Pancreas (tissue), 10 donors: ENCODE data around the gene TMEM245. TPM values are rescaled to one million over a fixed set of nuclear protein-coding genes. Genes with fewer than 3 reads are reported as not detected.
"Not testable (repeated sequence)": the region's sequence is repeated elsewhere in the genome, so short reads cannot be mapped to it uniquely, and the experiment has no call there.

Experiments used
- ATAC-seq, 4 donors: fragments of 200-7000 bp; cut with Tn5 transposase; one replicate each; pipeline versions ENCODE4 v1.8.0 to v1.9.1; 2020; ENCODE audit warnings: mild to moderate bottlenecking in 4 of 4, moderate library complexity in 4 of 4
- DNase-seq, 6 donors: peaks; one replicate each; pipeline ENCODE4 v3.0.0-alpha.2; 2020
- FAIRE-seq: peaks from 2 replicates; lab custom pipeline; 2012; peaks lifted over from hg19 to GRCh38; lab: Jason Lieb, UNC
- H3K27ac ChIP-seq, 4 donors: fragments of 200-600 bp; sonication (generic); 1 replicate in 3 of 4; 2 replicates in 1 of 4; pipeline versions ENCODE4 v1.5.0 to v1.8.0; 2020
- H3K27me3 ChIP-seq, 4 donors: fragments of 200-600 bp; one replicate each; pipeline ENCODE4 v1.8.0; 2021
- H3K36me3 ChIP-seq, 3 donors: fragments of 200-600 bp; sonication (generic) in 1 of 3; one replicate each; pipeline versions ENCODE4 v1.5.0 to v1.8.0; 2020 to 2021
- H3K4me1 ChIP-seq, 3 donors: fragments of 200-600 bp; one replicate each; pipeline ENCODE4 v1.8.0; 2021
- H3K4me3 ChIP-seq, 4 donors: fragments of 200-600 bp; sonication (generic) in 2 of 4; one replicate each; pipeline versions ENCODE4 v1.5.0 to v1.8.0; 2020 to 2021
- H3K9me3 ChIP-seq, 4 donors: fragments of 200-600 bp; one replicate each; pipeline ENCODE4 v1.8.0; 2021
- WGBS, 2 donors: extraction: QIAGEN DNeasy Blood & Tissue Kit; methylation state at CpG; one replicate each; pipeline ENCODE4 v1.1.7; 2013; 5-methylcytosine and 5-hydroxymethylcytosine counted together
- intact Hi-C, 3 donors: fragments of 100-400 bp; cut with DNase I; formaldehyde crosslinking; loops; one replicate each; pipeline versions ENCODE4 v1.11.1 to v1.14.2; 2022
- polyA plus RNA-seq, 2 donors: library from polyadenylated mRNA; stranded (reverse); fragments of 200-250 nt; gene quantifications; one replicate each; pipeline ENCODE4 v1.2.3, GENCODE V29; 2013
- total RNA-seq, 6 donors: library from RNA; stranded (reverse); fragmentation: NEBNext Ultra II Directional in 4 of 6; extraction: Animal tissue kit (Norgen Biotek cat#: 25700) in 4 of 6; gene quantifications; one replicate each; pipeline versions ENCODE4 v1.2.1 to v1.2.4, GENCODE V29; 2021 to 2023
- TF ChIP-seq, protein P1 (sequence below), 4 donors: fragments of 200-600 bp; sonication (generic) in 3 of 4; IDR thresholded peaks; one replicate each; pipeline versions ENCODE4 v1.5.0 to v1.8.0; 2021; ENCODE audit warnings: antibody characterized with exemption in 4 of 4
- donor health status: healthy with polysubstance abuse.
- donor health status: DM: no; HTN: no; CAD: no; lungs with moderate emphysema.
- donor health status: DM: no; HTN: no; CAD: no.
- donor health status: control.
- donor health status: control.
- donor health status: Bipolar disorder and iron deficiency.
- donor health status: DM: yes; HTN: yes; CAD: no.
- donor health status: DM: no; HTN: no; CAD: no.
- donor health status: DM: no; HTN: no; CAD: no.
- donor health status: DM: yes; HTN: yes; CAD: no.

The TMEM245 gene
- total and polyA plus RNA-seq, 8 donors, result 4.9 to 34.1 (median 22.4) TPM

DNA sequence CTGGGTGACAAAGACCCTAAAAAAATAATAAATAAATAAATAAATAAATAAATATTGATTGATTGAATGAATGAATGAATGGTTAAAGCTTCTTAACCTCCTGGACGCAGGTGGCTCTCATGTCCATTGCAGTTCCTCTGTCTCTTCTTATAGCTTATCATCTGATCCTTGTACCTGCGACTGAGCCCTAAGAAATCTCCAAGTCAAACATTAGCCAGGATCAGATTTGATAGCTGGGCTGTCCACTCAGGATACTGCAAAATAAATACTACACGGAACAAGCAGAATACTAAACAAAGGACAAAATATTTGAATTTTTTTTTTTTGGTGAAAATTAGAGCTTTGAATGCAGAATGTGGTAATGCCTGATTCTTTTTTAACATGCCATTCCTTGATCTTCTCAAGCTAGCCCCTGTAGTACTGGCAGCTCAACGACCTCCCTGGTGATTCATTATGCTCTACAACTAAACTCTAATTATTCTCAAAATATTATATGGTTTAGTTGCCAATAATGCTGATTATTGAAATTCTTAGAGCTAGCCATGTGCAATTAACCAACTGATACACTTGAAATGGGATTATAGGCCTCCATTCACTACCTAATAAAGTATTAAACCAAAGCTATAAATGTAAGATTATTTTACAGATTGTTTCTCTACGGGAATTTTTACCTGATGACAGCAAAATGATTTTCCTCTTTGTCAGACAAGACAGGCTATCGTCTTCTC lies 9.9 kb upstream of the TMEM245 start:
- ATAC-seq (peak in 1 of 4 donors; percentile 61), FAIRE-seq (no peak), DNase-seq (no peak)
- TF ChIP-seq, protein P1, sequence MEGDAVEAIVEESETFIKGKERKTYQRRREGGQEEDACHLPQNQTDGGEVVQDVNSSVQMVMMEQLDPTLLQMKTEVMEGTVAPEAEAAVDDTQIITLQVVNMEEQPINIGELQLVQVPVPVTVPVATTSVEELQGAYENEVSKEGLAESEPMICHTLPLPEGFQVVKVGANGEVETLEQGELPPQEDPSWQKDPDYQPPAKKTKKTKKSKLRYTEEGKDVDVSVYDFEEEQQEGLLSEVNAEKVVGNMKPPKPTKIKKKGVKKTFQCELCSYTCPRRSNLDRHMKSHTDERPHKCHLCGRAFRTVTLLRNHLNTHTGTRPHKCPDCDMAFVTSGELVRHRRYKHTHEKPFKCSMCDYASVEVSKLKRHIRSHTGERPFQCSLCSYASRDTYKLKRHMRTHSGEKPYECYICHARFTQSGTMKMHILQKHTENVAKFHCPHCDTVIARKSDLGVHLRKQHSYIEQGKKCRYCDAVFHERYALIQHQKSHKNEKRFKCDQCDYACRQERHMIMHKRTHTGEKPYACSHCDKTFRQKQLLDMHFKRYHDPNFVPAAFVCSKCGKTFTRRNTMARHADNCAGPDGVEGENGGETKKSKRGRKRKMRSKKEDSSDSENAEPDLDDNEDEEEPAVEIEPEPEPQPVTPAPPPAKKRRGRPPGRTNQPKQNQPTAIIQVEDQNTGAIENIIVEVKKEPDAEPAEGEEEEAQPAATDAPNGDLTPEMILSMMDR (IDR thresholded peaks at IDR 0.05), result no peak
- 43 to 49% methylated on average over 6 of the region's 6 CpGs for WGBS, 2 donors
- Histone ChIP-seq H3K9me3 (no peaks in the 10 kb centered on the region), H3K27me3 (no peaks in the 10 kb centered on the region), H3K4me3 (no peak overlapping the region), H3K4me1 (no peaks in the 10 kb centered on the region), H3K36me3 (no peaks in the 10 kb centered on the region), H3K27ac (no peak overlapping the region)
- intact Hi-C loops, result no loop called here

DNA sequence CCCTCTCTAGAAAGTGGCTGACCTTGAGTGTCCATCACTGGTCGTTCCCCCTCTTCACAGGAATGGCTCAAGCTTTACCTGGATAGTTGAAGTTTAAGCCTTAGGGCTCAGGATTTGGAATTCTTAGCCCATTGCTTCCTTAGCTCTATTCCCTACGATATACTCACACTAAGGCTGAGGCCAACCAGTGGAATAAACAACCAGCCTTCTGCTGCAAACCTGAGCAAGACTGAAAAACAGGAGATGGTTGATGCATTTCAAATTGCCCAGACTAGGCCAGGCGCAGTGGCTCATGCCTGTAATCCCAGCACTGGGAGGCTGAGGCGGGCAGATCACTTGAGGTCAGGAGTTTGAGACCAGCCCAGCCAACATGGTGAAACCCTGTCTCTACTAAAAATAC lies 6.9 kb upstream of the TMEM245 start:
- H3K27ac ChIP-seq, FAIRE-seq, DNase-seq, H3K27me3 ChIP-seq, H3K9me3 ChIP-seq, H3K36me3 ChIP-seq, intact Hi-C loops, ATAC-seq, H3K4me1 ChIP-seq, H3K4me3 ChIP-seq: not testable (repeated sequence)
- 74 to 79% methylated on average over 4 of the region's 4 CpGs for WGBS, 2 donors

DNA sequence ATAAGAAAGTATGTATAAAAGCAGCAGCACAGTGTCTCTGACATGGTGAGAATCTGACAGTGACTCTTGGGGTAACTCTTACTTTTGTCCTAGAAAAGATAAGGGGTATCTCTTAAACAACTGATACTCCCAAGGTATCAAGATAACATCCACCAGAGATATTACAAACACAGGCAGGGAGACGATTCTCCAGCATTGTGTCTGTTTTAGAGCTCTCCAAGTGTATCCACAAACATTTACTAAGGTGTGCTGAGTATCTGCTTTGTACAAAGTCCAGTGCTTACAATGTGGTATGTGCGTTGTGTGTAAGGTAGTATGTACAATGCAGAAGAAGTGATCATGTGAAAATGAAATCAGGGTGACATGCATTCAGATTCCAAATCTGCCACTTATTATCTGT lies 4.4 kb upstream of the TMEM245 start:
- intact Hi-C loops, result no loop called here
- H3K9me3 ChIP-seq, result no peaks in the 10 kb centered on the region
- no peaks in the 10 kb centered on the region for H3K27me3 ChIP-seq
- no peaks in the 10 kb centered on the region for H3K36me3 ChIP-seq
- ATAC-seq (no peak), FAIRE-seq (no peak), DNase-seq (no peak)
- WGBS, 2 donors, result 36 to 37% methylated on average over 2 of the region's 2 CpGs
- H3K27ac ChIP-seq, result no peak overlapping the region
- H3K4me1 ChIP-seq, result peaks cover 0 to 5% (median 4%) of the 10 kb centered on the region in 3 donors
- TF ChIP-seq, protein P1 (IDR thresholded peaks at IDR 0.05), result no peak
- H3K4me3 ChIP-seq, result no peak overlapping the region

DNA sequence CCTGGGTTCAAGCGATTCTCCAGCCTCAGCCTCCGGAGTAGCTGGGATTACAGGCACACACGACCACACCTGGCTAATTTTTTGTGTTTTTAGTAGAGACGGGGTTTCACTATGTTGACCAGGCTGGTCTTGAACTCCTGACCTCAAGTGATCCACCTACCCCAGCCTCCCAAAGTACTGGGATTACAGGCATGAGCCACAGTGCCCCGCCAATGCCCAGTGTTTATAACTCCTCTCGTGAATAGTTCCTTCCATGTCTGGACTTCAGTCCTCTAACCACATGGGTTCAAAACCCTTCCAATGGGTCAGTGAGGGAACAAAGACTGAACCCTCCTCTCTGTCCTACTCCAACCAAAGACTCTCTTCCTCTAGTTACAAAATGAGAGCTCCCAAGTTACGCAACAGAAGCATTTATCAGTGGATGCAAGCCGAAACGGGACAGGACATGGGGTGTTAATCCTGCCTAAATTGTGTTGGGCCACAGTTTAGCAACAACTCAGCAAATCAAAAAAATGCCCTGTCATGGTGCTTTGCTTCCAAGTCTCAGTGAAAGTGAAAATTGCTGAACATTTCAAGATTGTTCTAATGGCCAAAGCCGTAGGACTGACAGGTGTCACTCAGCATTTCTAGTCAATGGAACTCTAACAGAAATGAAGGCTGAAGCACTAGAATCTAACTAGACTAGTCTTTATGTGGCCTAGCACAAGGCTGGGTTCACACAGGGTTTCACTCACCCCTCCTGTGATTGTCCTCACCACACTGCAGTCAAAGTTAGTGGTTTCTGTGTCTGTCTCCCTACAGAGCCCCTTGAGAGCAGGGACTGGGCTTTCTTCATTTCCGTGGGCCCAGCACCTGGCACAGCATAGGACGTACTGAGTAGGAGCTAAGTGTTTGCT lies 3.2 kb upstream of the TMEM245 start:
- Histone ChIP-seq H3K4me3 (no peak overlapping the region), H3K9me3 (no peaks in the 10 kb centered on the region), H3K36me3 (no peaks in the 10 kb centered on the region), H3K27me3 (no peaks in the 10 kb centered on the region), H3K27ac (no peak overlapping the region), H3K4me1 (peaks cover 0 to 6% (median 5%) of the 10 kb centered on the region in 3 donors)
- no peak for ATAC-seq
- TF ChIP-seq, protein P1 (IDR thresholded peaks at IDR 0.05), result no peak
- intact Hi-C loops, result no loop called here
- WGBS, 2 donors, result 67 to 81% methylated on average over 12 of the region's 12 CpGs
- FAIRE-seq, result no peak
- no peak for DNase-seq

DNA sequence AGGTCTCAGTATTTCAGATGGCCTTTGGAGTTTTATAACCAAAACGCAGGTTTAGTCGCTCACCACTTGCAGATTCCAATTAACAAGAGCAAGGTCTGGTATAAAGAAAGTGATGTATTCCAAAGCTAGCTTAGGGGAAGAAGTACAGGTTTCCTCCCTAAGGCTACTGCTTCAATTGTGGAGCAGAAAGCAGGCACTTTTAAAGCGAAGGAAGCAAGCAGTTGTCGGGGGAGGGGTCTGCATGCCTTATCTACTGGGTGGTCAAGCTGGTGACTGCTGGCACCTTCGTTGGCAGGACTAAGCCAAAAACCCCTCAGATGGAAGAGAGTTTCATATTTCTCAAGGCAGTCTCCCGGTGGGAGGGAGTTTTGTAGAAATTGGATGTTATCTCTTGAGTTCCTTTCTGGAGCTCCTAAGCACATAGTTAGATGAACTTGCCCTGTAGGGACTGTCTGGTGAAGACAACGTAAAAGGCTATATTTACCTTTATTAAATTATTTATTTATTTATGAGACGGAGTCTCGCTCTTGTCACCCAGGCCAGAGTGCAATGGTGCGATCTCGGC lies 1.6 kb upstream of the TMEM245 start:
- no peak for ATAC-seq
- FAIRE-seq, result no peak
- intact Hi-C loops, result no loop called here

More for the DNA sequence above, 1.6 kb upstream of the TMEM245 start:
- Histone ChIP-seq H3K4me1 (peaks cover 6 to 21% (median 18%) of the 10 kb centered on the region in 3 donors), H3K9me3 (no peaks in the 10 kb centered on the region), H3K4me3 (no peak overlapping the region), H3K27me3 (no peaks in the 10 kb centered on the region), H3K36me3 (no peaks in the 10 kb centered on the region), H3K27ac (no peak overlapping the region)
- DNase-seq, result no peak
- WGBS, 2 donors, result 74 to 76% methylated on average over 11 of the region's 11 CpGs
- TF ChIP-seq, protein P1 (IDR thresholded peaks at IDR 0.05), result no peak
